ENCODE measurements around the gene OR2V2. TPM values are rescaled to one million over a fixed set of nuclear protein-coding genes. Genes with fewer than 3 reads are reported as not detected.
"Not testable (repeated sequence)": the region's sequence is repeated elsewhere in the genome, so short reads cannot be mapped to it uniquely, and the experiment has no call there.

The OR2V2 gene
- total RNA-seq, 4 donors from 2014 or later, result not detected

DNA sequence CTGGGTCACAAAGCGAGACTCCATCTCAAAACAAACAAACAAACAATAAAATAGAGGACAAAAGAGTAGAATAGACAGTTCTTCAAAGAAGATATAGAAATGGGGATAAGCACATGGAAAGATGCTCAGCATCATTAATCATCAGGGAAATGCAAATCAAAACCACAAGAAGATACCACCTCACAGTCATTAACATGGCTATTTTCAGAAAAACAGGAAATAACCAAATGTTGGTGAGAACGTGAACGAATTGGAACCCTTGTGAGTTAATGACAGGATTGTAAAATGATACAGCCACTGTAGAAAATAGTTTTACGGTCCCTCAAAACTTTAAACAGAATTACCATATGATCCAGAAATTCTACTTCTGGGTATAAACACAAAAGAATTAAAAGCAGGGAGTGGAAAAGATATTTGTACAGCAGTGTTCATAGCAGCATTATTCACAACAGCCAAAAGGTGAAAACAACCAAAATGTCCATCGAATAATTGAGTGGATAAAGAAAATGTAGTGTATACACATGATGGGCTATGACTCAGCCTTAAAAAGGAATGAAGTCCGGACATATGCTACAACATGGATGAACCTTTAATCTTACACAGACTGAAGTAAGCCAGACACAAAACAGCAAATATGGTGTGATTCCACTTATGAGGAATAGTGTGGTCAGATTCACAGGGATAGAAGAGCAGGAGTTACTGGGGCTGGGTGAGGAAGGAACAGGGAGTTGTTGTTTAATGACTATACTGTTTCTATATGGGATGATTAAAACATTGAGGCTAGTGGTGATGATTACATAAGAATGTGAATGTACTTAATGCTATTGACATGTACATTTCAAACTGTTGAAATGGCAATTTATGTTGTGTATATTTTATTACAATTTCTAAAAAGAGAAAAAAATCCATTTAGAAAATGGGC, 19.7 kb downstream of the OR2V2 start:
- no peak for DNase-seq
- peaks cover 0 to 30% of the 10 kb centered on the region in 2 donors for H3K27me3 ChIP-seq
- peaks cover 0 to 4% (median 0%) of the 10 kb centered on the region in 4 donors for H3K9me3 ChIP-seq
- H3K36me3 ChIP-seq, result no peaks in the 10 kb centered on the region
- TF ChIP-seq, protein P1, sequence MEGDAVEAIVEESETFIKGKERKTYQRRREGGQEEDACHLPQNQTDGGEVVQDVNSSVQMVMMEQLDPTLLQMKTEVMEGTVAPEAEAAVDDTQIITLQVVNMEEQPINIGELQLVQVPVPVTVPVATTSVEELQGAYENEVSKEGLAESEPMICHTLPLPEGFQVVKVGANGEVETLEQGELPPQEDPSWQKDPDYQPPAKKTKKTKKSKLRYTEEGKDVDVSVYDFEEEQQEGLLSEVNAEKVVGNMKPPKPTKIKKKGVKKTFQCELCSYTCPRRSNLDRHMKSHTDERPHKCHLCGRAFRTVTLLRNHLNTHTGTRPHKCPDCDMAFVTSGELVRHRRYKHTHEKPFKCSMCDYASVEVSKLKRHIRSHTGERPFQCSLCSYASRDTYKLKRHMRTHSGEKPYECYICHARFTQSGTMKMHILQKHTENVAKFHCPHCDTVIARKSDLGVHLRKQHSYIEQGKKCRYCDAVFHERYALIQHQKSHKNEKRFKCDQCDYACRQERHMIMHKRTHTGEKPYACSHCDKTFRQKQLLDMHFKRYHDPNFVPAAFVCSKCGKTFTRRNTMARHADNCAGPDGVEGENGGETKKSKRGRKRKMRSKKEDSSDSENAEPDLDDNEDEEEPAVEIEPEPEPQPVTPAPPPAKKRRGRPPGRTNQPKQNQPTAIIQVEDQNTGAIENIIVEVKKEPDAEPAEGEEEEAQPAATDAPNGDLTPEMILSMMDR (IDR thresholded peaks at IDR 0.05), result no peak
- TF ChIP-seq POLR2A (IDR thresholded peaks at IDR 0.05), result no peak
- H3K4me3 ChIP-seq, result no peak overlapping the region
- H3K4me1 ChIP-seq, result peaks cover 0 to 8% (median 2%) of the 10 kb centered on the region in 4 donors
- H3K27ac ChIP-seq, result no peak overlapping the region

DNA sequence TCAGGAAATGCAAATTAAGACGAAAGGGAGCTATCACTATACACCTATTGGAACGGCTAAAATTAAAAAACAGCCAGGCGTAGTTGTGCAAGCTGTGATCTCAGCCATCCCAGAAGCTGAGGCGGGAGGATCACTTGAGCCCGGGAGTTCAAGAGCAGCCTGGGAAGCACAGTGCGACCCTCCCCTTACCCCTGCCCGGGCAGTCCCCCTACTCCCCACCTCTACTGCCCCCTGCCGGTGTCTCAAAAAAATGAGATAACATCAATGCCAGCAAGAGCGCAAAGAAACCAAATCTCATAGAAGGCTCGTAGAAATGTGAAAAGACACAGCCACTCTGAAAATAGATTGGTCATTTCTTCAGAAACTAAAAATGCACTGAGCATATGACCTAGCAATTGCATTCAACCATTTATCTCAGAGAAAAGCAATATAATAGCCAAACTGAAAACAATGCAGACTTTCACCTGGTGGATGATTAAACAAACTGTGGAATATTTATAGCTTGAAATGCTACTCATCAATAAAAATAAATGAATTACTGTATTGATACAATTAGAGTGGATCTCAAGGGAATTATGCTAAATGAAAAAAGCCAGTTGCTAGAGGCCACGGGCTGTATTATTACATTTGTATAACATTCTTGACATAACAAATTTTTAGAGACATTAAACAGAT, 20.6 kb downstream of the OR2V2 start:
- peaks cover 0 to 39% of the 10 kb centered on the region in 2 donors for H3K27me3 ChIP-seq
- H3K27ac ChIP-seq, result no peak overlapping the region
- H3K4me1 ChIP-seq, result peaks cover 0 to 10% (median 2%) of the 10 kb centered on the region in 4 donors
- DNase-seq, result no peak
- no peaks in the 10 kb centered on the region for H3K36me3 ChIP-seq
- no peak overlapping the region for H3K4me3 ChIP-seq
- H3K9me3 ChIP-seq, result peaks cover 0 to 4% (median 0%) of the 10 kb centered on the region in 4 donors
- TF ChIP-seq POLR2A (IDR thresholded peaks at IDR 0.05), result no peak
- TF ChIP-seq, protein P1 (IDR thresholded peaks at IDR 0.05), result peak in 2 of 6 experiments; percentile 4 to 20

DNA sequence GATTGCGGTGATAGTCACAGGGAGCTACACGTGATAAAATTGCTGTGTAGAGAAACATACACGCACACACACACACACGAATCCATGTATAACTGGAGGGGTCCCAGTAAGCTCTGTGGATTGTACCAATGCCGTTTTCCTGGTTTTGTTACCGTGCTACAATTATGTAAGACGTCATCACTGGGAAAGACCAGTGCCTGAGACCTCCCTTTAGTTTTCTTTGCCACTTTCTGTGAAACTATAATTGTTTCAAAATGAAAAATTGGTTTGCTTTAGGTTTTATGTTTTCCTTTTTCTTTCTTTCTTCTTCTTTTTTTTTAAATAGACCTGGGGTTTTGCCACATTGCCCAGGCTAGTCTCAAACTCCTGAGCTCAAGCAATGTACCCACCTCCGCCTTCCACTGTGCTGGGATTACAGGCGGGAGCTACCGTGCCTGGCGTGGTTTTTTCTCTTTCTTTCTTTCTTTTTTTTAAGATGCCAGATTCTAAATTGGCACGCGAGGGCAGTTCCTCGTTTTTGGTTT, 21.3 kb downstream of the OR2V2 start:
- Histone ChIP-seq H3K36me3 (no peaks in the 10 kb centered on the region), H3K9me3 (peaks cover 0 to 1% (median 0%) of the 10 kb centered on the region in 4 donors), H3K27ac (no peak overlapping the region), H3K4me3 (no peak overlapping the region), H3K4me1 (peaks cover 0 to 17% (median 2%) of the 10 kb centered on the region in 4 donors), H3K27me3 (peaks cover 0 to 46% of the 10 kb centered on the region in 2 donors)
- no peak for DNase-seq
- no peak for TF ChIP-seq POLR2A (IDR thresholded peaks at IDR 0.05)
- TF ChIP-seq, protein P1 (IDR thresholded peaks at IDR 0.05), result no peak

DNA sequence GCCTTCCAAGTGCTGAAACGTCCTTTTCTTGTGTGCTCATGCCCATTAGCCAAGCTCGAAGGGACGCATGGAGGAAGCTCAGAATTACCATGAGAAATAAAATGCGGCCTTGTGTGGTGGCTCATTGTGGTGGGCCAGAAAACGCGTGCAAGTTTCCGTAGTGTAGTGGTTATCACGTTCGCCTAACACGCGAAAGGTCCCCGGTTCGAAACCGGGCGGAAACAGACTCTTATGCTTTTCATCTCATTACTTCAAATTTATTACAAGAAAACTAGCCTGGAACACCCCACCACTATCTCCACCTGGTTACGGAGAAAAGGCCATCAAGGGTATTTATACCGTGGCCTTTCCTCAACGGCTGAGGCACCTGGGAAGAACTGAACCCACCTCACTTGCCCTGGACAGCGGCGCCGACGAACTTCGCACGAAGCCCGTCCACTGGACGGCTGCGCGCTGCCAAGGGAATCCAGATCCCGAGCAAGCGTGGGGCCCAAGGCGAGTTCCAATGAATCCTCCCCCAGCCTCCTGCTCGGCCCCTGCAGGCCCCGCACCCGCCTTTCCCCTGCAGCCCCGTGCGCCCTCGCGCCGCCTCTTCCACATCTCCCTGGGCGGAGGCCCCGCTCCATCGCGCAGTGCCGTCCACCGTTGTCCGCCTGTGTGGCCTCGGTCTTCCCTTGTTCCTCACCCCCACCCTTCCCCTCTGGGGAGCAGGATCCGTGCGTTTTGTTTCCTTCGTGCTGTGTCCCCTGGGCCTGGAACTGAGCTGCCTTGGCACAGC, 22.3 kb downstream of the OR2V2 start:
- H3K4me3 ChIP-seq, H3K27ac ChIP-seq, DNase-seq: not testable (repeated sequence)

DNA sequence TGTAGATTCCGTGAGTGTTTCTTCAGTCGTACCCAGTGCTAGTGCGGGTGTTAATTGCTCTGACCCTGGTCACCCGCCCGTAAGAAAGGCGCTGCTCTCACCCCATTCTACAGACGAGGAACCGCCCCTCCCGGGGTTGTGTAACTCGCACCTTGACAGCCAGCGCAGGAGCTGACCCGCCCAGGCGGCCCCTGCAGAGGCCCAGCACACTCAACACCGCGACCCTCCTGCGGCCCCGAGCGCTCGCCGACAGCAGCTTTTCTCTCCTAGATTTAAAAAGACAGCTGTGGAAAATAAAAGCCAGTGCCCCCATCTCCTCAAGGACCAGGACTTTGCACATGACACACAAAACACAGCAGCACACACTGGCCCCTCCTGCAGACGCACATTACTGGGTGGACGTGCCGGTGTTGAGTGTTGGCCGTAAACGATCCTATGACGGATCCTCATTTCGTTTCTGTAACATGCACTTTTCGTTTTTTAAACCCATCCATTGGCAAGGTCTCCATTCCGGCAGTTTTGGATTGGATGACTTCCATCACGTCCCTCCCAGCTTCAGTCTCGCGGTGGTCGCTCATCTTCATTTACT, 22.9 kb downstream of the OR2V2 start:
- DNase-seq, result peak in 1 of 3 donors; percentile 11

More for the DNA sequence above, 22.3 kb downstream of the OR2V2 start:
- not testable (repeated sequence) for H3K9me3 ChIP-seq, H3K36me3 ChIP-seq
- Histone ChIP-seq H3K4me1 (peaks cover 0 to 20% (median 2%) of the 10 kb centered on the region in 4 donors), H3K27me3 (peaks cover 0 to 49% of the 10 kb centered on the region in 2 donors)

More for the DNA sequence above, 22.9 kb downstream of the OR2V2 start:
- Histone ChIP-seq H3K4me1 (peaks cover 0 to 20% (median 2%) of the 10 kb centered on the region in 4 donors), H3K27ac (no peak overlapping the region), H3K4me3 (no peak overlapping the region), H3K27me3 (peaks cover 0 to 52% of the 10 kb centered on the region in 2 donors), H3K36me3 (no peaks in the 10 kb centered on the region), H3K9me3 (no peaks in the 10 kb centered on the region)
- TF ChIP-seq, protein P1 (IDR thresholded peaks at IDR 0.05), result no peak
- no peak for TF ChIP-seq POLR2A (IDR thresholded peaks at IDR 0.05)
